ENCODE results near the gene KDM4D.

Gene KDM4D

DNA sequence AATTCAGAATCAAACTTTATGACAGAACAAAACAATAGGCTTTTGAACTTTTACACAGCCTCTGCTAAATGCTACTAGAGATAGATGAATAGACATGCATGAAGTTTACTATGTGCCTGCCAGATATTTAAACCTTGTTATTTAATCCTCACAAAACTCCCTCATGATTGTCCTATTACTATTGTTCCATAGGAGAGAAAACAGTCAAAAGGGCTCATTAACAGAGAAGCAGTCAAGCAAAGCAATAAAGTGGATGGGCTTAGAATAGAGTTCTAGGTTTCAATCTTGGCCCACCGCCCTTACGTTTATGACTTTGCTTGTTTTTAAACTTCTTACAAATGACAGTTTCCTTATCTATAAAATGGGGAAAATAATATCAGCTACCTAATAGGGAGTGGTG is 13.0 kb upstream of the KDM4D start:
- Histone ChIP-seq H3K27ac (ENCODE audit: low read depth, low read length) (no peak overlapping the region), H3F3A (ENCODE audit: insufficient read depth) (no peaks in the 10 kb centered on the region), H3K79me2 (ENCODE audit: insufficient read depth, low read length) (no peaks in the 10 kb centered on the region)

DNA sequence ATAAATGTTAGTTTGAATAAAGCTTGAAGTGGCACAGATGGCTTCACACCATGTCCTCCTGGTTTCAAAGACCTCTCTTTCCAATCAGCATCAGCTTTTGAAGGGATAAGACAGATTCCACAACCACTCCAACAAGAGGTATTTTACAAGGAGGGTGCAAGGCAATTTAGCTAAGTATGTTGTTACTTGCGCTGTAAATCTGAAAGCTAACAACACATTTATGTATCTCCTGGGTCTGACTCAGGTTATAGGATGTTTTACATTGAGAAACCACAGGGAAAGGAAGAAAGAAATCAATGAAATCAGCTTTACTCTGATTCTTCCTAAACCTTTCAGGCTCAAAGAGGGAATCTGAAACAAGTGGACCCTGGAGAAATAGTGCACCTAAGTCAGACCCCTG is 12.3 kb upstream of the KDM4D start:
- TF ChIP-seq EZH2phosphoT487 (conservative IDR thresholded peaks at IDR 0.05; ENCODE audit: low read length), result no peak
- TF ChIP-seq, protein P1, sequence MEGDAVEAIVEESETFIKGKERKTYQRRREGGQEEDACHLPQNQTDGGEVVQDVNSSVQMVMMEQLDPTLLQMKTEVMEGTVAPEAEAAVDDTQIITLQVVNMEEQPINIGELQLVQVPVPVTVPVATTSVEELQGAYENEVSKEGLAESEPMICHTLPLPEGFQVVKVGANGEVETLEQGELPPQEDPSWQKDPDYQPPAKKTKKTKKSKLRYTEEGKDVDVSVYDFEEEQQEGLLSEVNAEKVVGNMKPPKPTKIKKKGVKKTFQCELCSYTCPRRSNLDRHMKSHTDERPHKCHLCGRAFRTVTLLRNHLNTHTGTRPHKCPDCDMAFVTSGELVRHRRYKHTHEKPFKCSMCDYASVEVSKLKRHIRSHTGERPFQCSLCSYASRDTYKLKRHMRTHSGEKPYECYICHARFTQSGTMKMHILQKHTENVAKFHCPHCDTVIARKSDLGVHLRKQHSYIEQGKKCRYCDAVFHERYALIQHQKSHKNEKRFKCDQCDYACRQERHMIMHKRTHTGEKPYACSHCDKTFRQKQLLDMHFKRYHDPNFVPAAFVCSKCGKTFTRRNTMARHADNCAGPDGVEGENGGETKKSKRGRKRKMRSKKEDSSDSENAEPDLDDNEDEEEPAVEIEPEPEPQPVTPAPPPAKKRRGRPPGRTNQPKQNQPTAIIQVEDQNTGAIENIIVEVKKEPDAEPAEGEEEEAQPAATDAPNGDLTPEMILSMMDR (IDR thresholded peaks at IDR 0.05; ENCODE audit: insufficient read depth, low read length, poor library complexity, severe bottlenecking), result no peak
- Histone ChIP-seq H3K27me3 (ENCODE audit: low read length) (no peaks in the 10 kb centered on the region), H3K4me3 (ENCODE audit: insufficient read depth, low read length, poor library complexity, severe bottlenecking) (no peak overlapping the region), H2AFZ (ENCODE audit: low read depth, low read length, severe bottlenecking) (no peak overlapping the region), H3K36me3 (ENCODE audit: low read length) (peaks cover 29% of the 10 kb centered on the region; the same call in 1 of the 2 replicates), H3K79me2 (ENCODE audit: insufficient read depth, low read length) (no peaks in the 10 kb centered on the region), H3K9me3 (ENCODE audit: insufficient read depth, low read length) (no peaks in the 10 kb centered on the region), H4K20me1 (ENCODE audit: low read depth, low read length) (no peaks in the 10 kb centered on the region), H3K9ac (ENCODE audit: low read length) (no peak overlapping the region), H3K9me2 (replicated peaks; ENCODE audit: insufficient read depth, low read length) (no peaks in the 10 kb centered on the region), H3F3A (ENCODE audit: insufficient read depth) (no peaks in the 10 kb centered on the region), H3K4me2 (ENCODE audit: low read depth, low read length, poor library complexity, severe bottlenecking) (no peak overlapping the region), H3K27ac (ENCODE audit: low read depth, low read length) (no peak overlapping the region)

More for the DNA sequence above, 13.0 kb upstream of the KDM4D start:
- no peak overlapping the region for H3K4me2 ChIP-seq (ENCODE audit: low read depth, low read length, poor library complexity, severe bottlenecking)
- no peaks in the 10 kb centered on the region for H4K20me1 ChIP-seq (ENCODE audit: low read depth, low read length)
- no peaks in the 10 kb centered on the region for H3K9me3 ChIP-seq (ENCODE audit: insufficient read depth, low read length)
- H3K9ac ChIP-seq (ENCODE audit: low read length), result no peak overlapping the region
- H3K9me2 ChIP-seq (replicated peaks; ENCODE audit: insufficient read depth, low read length), result no peaks in the 10 kb centered on the region
- H3K36me3 ChIP-seq (ENCODE audit: low read length), result peaks cover 21% of the 10 kb centered on the region; the same call in 1 of the 2 replicates
- TF ChIP-seq, protein P1 (IDR thresholded peaks at IDR 0.05; ENCODE audit: insufficient read depth, low read length, poor library complexity, severe bottlenecking), result no peak
- TF ChIP-seq EZH2phosphoT487 (conservative IDR thresholded peaks at IDR 0.05; ENCODE audit: low read length), result no peak
- no peaks in the 10 kb centered on the region for H3K27me3 ChIP-seq (ENCODE audit: low read length)
- no peak overlapping the region for H3K4me3 ChIP-seq (ENCODE audit: insufficient read depth, low read length, poor library complexity, severe bottlenecking)
- no peak overlapping the region for H2AFZ ChIP-seq (ENCODE audit: low read depth, low read length, severe bottlenecking)

DNA sequence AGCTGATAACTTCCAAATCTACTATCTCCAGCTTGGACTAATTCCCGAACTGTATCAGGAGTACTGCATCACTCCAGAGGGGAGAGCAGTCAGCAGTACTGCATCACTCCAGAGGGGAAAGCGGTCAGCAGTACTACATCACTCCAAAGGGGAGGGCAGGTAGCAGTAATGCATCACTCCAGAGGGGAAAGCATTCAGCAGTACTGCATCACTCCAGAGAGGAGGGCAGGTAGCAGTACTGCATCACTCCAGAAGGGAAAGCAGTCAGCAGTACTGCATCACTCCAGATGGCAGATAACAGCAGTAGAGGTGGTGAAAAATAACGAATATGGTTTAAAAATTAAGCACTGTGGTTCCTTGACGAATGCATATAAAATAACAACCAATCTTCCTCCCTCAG is 8.6 kb upstream of the KDM4D start:
- Histone ChIP-seq H3K9me2 (replicated peaks; ENCODE audit: insufficient read depth, low read length) (no peaks in the 10 kb centered on the region), H4K20me1 (ENCODE audit: low read depth, low read length) (no peaks in the 10 kb centered on the region), H3K4me2 (ENCODE audit: low read depth, low read length, poor library complexity, severe bottlenecking) (no peak overlapping the region), H3K79me2 (ENCODE audit: insufficient read depth, low read length) (no peaks in the 10 kb centered on the region), H3K36me3 (ENCODE audit: low read length) (peaks cover 44% of the 10 kb centered on the region; the same call in 1 of the 2 replicates), H3K9me3 (ENCODE audit: insufficient read depth, low read length) (no peaks in the 10 kb centered on the region), H3K27ac (ENCODE audit: low read depth, low read length) (no peak overlapping the region), H3K27me3 (ENCODE audit: low read length) (no peaks in the 10 kb centered on the region), H3K4me3 (ENCODE audit: insufficient read depth, low read length, poor library complexity, severe bottlenecking) (no peak overlapping the region), H2AFZ (ENCODE audit: low read depth, low read length, severe bottlenecking) (no peak overlapping the region), H3K9ac (ENCODE audit: low read length) (no peak overlapping the region), H3F3A (ENCODE audit: insufficient read depth) (no peaks in the 10 kb centered on the region; the same call in 1 of the 2 replicates)
- TF ChIP-seq EZH2phosphoT487 (conservative IDR thresholded peaks at IDR 0.05; ENCODE audit: low read length), result no peak
- TF ChIP-seq, protein P1 (IDR thresholded peaks at IDR 0.05; ENCODE audit: insufficient read depth, low read length, poor library complexity, severe bottlenecking), result no peak

Data from SU-DHL-6 (cell line).